HG03103 (cell line): ENCODE results near the gene PIH1D2.
"Not testable (repeated sequence)": the region's sequence is repeated elsewhere in the genome, so short reads cannot be mapped to it uniquely, and the experiment has no call there.

Experiments used
- ATAC-seq: cut with Tn5 transposase; IDR thresholded peaks from one replicate; pipeline ENCODE4 v1.9.1; 2021; ENCODE audit warnings: low read depth; ENCODE audit not compliant: unreplicated experiment

Gene PIH1D2

GRCh38 chr11:112058103-112058502, 15.7 kb downstream of the PIH1D2 start:
- no peak for ATAC-seq

- ATAC-seq: no peak
Measured at GRCh38 chr11:112057170-112057569, 16.6 kb downstream of the PIH1D2 start.

GRCh38 chr11:112051768-112052167, 22.0 kb downstream of the PIH1D2 start:
- no peak for ATAC-seq

DNA sequence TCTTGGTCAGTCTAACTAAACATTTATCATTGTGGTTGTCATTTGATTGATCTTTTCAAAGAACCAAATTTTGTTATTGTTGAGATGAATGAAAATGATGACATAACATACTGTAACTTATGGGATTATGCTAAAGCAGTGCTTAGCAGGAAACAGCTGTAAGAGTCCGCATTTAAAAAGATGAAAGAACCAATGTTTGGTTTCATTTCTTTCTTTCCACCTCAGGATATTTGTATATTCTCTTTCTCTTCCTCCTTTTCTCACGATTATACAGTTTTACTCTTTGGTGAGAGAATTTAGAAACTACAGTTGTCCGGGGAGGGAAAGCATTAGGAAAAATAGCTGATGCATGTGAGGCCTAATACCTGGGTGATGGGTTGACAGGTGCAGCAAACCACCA, 23.1 kb downstream of the PIH1D2 start:
- peak; percentile 59 for ATAC-seq

DNA sequence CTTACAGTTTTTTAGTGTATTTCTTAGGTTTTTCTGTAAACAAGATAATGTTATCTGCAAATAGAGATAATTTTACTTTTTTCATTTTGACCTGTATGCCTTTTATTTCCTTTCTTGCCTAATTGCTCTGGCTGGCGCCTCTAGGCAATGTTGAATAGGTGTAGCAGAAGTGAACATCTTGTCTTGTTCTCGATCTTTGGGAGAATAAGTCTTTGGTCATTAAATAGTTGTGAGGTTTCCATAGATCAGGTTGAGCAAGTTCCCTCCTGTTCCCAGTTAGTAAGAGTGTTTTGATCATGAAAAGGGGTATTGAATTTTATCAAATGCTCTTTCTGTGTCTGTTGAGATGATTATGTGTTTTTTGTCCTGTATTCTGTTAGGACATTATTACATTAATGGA, 24.0 kb downstream of the PIH1D2 start:
- ATAC-seq: no peak

DNA sequence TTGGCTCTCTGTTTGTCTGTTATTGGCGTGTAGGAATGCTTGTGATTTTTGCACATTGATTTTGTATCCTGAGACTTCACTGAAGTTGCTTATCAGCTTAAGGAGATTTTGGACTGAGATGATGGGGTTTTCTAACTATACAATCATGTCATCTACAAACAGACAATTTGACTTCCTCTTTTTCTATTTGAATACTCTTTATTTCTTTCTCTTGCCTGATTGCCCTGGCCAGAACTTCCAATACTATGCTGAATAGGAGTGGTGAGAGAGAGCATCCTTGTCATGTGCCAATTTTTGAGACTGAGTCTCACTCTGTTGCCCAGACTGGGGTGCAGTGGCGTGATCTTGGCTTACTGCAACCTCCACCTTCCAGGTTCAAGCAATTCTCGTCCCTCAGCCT, 25.6 kb downstream of the PIH1D2 start:
- ATAC-seq: not testable (repeated sequence)

- not testable (repeated sequence) for ATAC-seq
Measured at GRCh38 chr11:112046647-112047046, 27.2 kb downstream of the PIH1D2 start.

GRCh38 chr11:112044961-112045360, 28.9 kb downstream of the PIH1D2 start:
- ATAC-seq: no peak

DNA sequence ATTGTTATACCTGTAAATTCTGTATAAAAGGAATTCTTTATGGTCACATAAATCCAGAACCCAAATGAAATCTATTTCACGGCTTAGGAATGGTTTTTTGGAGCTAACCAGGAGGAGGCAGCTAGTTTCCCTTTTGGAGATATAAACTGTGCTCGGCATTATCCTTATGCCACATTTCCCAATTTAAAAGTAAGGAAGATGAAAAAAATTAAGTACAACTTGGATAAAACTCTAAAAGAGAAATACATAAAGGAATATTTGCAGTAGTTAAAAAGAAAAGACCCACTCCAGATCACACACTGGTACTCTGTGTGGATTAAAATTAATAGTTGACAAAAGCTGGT, 30.9 kb downstream of the PIH1D2 start:
- ATAC-seq: no peak

GRCh38 chr11:112042161-112042960, 31.5 kb downstream of the PIH1D2 start:
- ATAC-seq: no peak

- ATAC-seq: no peak
Measured at GRCh38 chr11:112037527-112037926, 36.3 kb downstream of the PIH1D2 start.

DNA sequence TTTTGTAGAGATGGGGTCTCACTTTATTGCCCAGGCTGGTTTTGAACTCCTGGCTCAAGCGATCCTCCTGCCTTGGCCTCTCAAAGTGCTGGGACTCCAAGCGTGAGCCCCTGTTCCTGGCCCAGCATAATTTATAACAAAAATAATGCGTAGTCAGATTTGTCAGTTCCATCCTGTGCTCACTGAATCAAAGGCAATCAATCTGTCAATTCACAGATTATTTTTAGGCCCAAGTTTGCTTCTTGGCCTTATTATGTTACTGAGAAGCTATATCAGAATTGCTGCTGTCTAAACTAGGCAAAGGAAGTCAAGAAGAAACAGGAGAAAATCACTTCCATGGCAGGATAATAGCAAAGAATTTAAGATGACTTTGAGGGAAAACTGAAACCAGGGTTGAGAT, 39.9 kb downstream of the PIH1D2 start:
- no peak for ATAC-seq

GRCh38 chr11:112029460-112029859, 44.4 kb downstream of the PIH1D2 start:
- ATAC-seq: no peak

DNA sequence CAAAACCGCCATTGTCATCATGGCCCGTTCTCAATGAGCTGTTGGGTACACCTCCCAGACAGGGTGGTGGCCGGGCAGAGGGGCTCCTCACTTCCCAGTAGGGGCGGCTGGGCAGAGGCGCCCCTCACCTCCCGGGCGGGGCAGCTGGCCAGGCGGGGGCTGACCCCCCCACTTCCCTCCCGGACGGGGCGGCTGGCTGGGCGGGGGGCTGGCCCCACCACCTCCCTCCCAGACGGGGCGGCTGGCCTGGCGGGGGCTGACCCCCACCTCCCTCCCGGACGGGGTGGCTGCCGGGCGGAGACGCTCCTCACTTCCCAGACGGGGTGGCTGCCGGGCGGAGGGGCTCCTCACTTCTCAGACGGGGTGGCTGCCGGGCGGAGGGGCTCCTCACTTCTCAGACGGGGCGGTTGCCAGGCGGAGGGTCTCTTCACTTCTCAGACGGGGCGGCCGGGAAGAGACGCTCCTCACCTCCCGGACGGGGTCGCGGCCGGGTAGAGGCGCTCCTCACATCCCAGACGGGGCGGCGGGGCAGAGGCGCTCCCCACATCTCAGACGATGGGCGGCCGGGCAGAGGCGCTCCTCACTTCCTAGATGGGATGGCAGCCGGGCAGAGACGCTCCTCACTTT, 46.9 kb downstream of the PIH1D2 start:
- ATAC-seq: not testable (repeated sequence)

GRCh38 chr11:112025707-112026106, 48.1 kb downstream of the PIH1D2 start:
- peak; percentile 3 for ATAC-seq

DNA sequence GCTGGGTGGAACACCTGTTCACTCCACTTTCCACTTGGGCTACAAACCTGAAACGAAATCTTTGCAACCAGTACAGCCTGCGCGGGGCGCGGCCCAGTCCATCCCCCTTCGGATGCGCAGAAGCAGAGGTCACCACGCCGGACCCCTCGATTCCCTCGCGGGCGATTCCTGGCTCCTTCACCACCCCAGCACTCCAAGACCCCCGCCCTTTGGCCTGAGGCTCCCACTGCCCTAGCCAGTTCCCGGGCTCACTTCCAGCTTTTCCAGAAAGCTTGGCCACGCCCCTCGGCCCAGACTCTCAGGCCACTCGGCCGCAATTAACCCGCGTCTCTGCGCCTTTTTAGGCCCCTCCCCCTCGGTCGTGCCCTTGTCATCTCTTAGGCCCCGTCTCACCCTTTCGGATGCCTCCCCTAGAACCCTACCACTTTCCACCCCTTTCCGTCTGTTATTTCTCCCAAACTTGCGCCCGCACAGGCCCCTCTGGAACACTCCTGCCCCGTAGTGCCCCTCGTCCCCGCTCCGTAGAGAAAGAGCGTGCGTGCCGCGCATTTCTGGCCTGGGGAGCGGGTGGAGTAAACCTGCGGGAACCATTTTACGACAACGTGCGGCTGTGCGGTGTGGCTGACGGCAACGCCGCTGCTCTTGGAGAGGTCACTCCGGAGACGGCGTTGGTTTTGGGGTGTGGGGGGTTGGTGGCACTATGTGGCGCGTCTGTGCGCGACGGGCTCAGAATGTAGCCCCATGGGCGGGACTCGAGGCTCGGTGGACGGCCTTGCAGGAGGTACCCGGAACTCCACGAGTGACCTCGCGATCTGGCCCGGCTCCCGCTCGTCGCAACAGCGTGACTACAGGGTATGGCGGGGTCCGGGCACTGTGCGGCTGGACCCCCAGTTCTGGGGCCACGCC, 48.8 kb downstream of the PIH1D2 start, which contains the start of gene DLAT:
DLAT (plus strand) TSS at position 636 of the 906 bp plus-strand sequence; CDS start at position 701, 65 bp downstream.
- ATAC-seq: peak; percentile 55

DNA sequence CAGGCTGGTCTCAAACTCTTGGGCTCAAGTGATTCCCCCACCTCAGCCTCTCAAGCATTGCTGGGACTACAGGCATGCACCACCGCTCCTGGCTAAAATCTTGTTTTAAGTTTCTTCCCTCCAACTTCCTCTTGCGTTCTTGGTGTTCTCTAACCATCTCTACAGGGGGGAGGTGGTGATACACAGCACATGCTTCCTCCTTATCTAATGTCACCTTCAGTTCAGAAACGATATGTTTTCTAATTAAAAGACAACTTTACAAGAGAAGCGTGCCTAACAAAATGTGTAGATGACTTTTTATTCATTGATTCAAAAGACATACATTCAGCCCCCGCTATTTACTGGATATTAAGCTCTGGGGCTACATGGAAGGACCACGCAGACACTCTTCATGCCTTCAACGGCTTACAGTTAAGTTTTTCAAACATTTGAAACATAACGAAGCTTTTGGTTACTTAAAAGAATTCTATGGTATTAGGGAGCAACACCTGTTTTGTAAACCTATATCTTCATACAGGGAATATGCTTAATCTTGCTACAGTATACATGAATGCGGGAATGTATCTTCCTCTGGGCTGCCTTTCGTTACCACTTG, 49.5 kb downstream of the PIH1D2 start:
- peak; percentile 49 for ATAC-seq

DNA sequence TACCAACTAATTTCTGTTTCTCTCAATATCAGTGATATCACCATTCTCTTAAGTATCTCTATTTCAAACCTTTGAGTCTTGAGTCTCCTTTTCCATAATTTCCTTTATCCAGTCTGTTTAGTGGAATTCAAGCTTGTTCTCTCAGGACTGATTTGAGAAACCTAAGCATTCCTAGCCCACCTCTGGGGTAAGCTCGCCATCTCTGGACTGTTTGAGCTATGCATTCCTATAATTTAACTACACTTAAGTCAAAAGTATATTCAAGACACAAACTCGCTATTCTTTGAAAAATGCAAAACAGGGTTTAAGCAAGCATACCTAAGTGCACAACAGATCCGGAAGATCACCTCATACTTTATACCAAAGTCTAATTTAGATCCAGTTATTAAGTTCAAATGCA, 50.7 kb downstream of the PIH1D2 start:
- no peak for ATAC-seq

DNA sequence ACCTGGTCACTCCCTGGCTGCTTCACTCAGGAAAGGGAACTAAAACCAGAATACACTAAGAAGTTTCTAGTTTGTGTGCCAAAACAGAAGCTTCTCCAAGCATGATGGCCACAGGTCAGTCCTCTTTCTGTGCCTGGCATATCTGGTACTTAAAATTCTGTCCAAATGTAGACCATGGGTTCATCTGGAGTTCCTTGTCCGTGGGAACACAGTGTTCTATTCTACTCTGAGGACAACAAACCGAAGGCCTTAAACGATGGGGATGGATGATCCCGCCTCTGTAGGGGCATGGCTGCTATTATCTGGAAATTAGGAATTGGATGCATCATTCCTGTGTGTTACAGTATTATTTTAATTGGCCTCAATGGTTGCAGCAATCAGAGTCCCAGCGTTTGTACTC, 54.8 kb downstream of the PIH1D2 start:
- ATAC-seq: no peak
